GM12878 (cell line): ENCODE data around the gene HIRA. TPM values are rescaled to one million over a fixed set of nuclear protein-coding genes. Genes with fewer than 3 reads are reported as not detected.

Experiments
- ATAC-seq: fragments of 200-7000 bp; cut with Tn5 transposase; 3 replicates; pipeline ENCODE4 v1.9.1; 2020; ENCODE audit warnings: mild to moderate bottlenecking, moderate library complexity
- BruUV-seq: library from RNA; stranded (reverse); fragments of 400-500 nt; replicated peaks from 2 replicates; lab custom pipeline; 2021; lab: Mats Ljungman, UMichigan
- CTCF ChIA-PET: fragments of 300-600 bp; sonication (Branson Sonifier 250); formaldehyde crosslinking; extraction: SDS; loops from one replicate; lab custom pipeline; 2021; ENCODE audit warnings: inconsistent platforms; lab: Yijun Ruan, JAX
- POLR2A ChIA-PET: fragments of 350-600 bp; formaldehyde crosslinking; extraction: SDS; loops from one replicate; lab custom pipeline; 2021; ENCODE audit warnings: inconsistent platforms; lab: Charles Lee
- RAD21 ChIA-PET: fragments of 300-600 bp; sonication (Branson Sonifier 250); formaldehyde crosslinking; loops from one replicate; lab custom pipeline; 2023; ENCODE audit warnings: antibody characterized with exemption; ENCODE audit not compliant: unreplicated experiment; lab: Charles Lee
- SMC1A ChIA-PET: fragments of 300-600 bp; sonication (Branson Sonifier 250); formaldehyde crosslinking; loops from one replicate; lab custom pipeline; 2023; ENCODE audit not compliant: unreplicated experiment, uncharacterized antibody; lab: Charles Lee
- DNase-seq: peaks from one replicate; pipeline ENCODE4 v3.0.0-alpha.2; 2011; ENCODE audit warnings: low read depth, low spot score
- FAIRE-seq: peaks from 3 replicates; lab custom pipeline; 2011; peaks lifted over from hg19 to GRCh38; lab: Jason Lieb, UNC
- H2AFZ ChIP-seq: 2 replicates; pipeline ENCODE4 v1.6.0; 2011; ENCODE audit warnings: low read depth, low read length, control low read depth; ENCODE audit not compliant: control insufficient read depth
- H3K27ac ChIP-seq: 2 replicates; pipeline ENCODE4 v1.5.1; 2011; ENCODE audit warnings: control low read depth; ENCODE audit not compliant: control insufficient read depth, insufficient read depth
- H3K27me3 ChIP-seq, 2 experiments: replicated peaks in 1 of 2; 2 replicates each; pipeline versions ENCODE4 v1.6.0 to v1.6.1; 2011; ENCODE audit warnings: low read length in 1 of 2; ENCODE audit not compliant: control insufficient read depth in 2 of 2, insufficient read depth in 2 of 2
- H3K36me3 ChIP-seq, 2 experiments: 2 replicates each; pipeline ENCODE4 v1.5.1; 2011; ENCODE audit warnings: low read length in 1 of 2; ENCODE audit not compliant: control insufficient read depth in 2 of 2, insufficient read depth in 2 of 2
- H3K4me1 ChIP-seq: 2 replicates; pipeline ENCODE4 v1.6.1; 2011; ENCODE audit warnings: mild to moderate bottlenecking, low read length, moderate library complexity, mixed read lengths; ENCODE audit not compliant: control insufficient read depth, insufficient read depth
- H3K4me2 ChIP-seq: 2 replicates; pipeline ENCODE4 v1.6.0; 2011; ENCODE audit warnings: control low read depth; ENCODE audit not compliant: control insufficient read depth, insufficient read depth
- H3K4me3 ChIP-seq: fragments of 200-600 bp; sonication (generic); 2 replicates; pipeline ENCODE4 v1.5.1; 2016
- H3K79me2 ChIP-seq: 2 replicates; pipeline ENCODE4 v1.6.0; 2011; ENCODE audit warnings: low read length; ENCODE audit not compliant: control insufficient read depth, insufficient read depth
- H3K9ac ChIP-seq: 2 replicates; pipeline ENCODE4 v1.8.0; 2011; ENCODE audit warnings: low read length, control low read depth, mixed read lengths; ENCODE audit not compliant: control insufficient read depth, insufficient read depth
- H3K9me3 ChIP-seq: replicated peaks from 3 replicates; pipeline ENCODE4 v1.5.1; 2011; ENCODE audit warnings: mild to moderate bottlenecking, low read length; ENCODE audit not compliant: control insufficient read depth, insufficient read depth
- H4K20me1 ChIP-seq: 2 replicates; pipeline ENCODE4 v1.6.0; 2011; ENCODE audit not compliant: control insufficient read depth, insufficient read depth
- ESRRA ChIP-seq: IDR thresholded peaks from 2 replicates; pipeline ENCODE4 v1.6.1; 2012; ENCODE audit warnings: mild to moderate bottlenecking, low read length, improper control_type of control experiment
- IRF4 ChIP-seq: IDR thresholded peaks from 2 replicates; pipeline ENCODE4 v1.6.1; 2011; ENCODE audit warnings: low read depth, low read length
- NBN ChIP-seq: fragments of 450-650 bp; IDR thresholded peaks from 2 replicates; pipeline ENCODE4 v1.6.1; 2016
- NFYB ChIP-seq: IDR thresholded peaks from 2 replicates; pipeline ENCODE4 v1.6.1; 2011; ENCODE audit warnings: low read depth, mild to moderate bottlenecking, low read length, improper control_type of control experiment, moderate library complexity; ENCODE audit not compliant: insufficient read depth
- NR2F1 ChIP-seq: fragments of 450-650 bp; conservative IDR thresholded peaks from 2 replicates; pipeline ENCODE4 v1.6.1; 2017; ENCODE audit warnings: mild to moderate bottlenecking
- NRF1 ChIP-seq: conservative IDR thresholded peaks from 2 replicates; pipeline ENCODE4 v1.6.1; 2011; ENCODE audit warnings: mild to moderate bottlenecking, low read depth, low read length, improper control_type of control experiment
- SPI1 ChIP-seq: IDR thresholded peaks from 2 replicates; pipeline ENCODE4 v1.6.1; 2011; ENCODE audit warnings: low read depth, mild to moderate bottlenecking, low read length, moderate library complexity, borderline replicate concordance; ENCODE audit not compliant: insufficient read depth
- TCF12 ChIP-seq: IDR thresholded peaks from 2 replicates; pipeline ENCODE4 v1.6.1; 2011; ENCODE audit warnings: low read depth, mild to moderate bottlenecking, low read length
- ZNF24 ChIP-seq: fragments of 450-650 bp; IDR thresholded peaks from 2 replicates; pipeline ENCODE4 v1.6.1; 2017; ENCODE audit warnings: antibody characterized with exemption, mild to moderate bottlenecking
- ZNF384 ChIP-seq: IDR thresholded peaks from 2 replicates; pipeline ENCODE4 v1.6.1; 2012; ENCODE audit warnings: low read depth, mild to moderate bottlenecking, low read length, improper control_type of control experiment, borderline replicate concordance
- WGBS: methylation state at CpG from one replicate; pipeline ENCODE4 v1.1.6; 2016; ENCODE audit warnings: low lambda C conversion rate; ENCODE audit not compliant: insufficient replicate concordance, insufficient coverage; ENCODE audit errors: missing lambda C conversion rate; 5-methylcytosine and 5-hydroxymethylcytosine counted together
- in situ Hi-C: fragments of 300-500 bp; cut with MboI; formaldehyde crosslinking; loops from 9 replicates; pipeline ENCODE4 v1.14.3; 2018; ENCODE audit warnings: mixed read lengths
- intact Hi-C: fragments of 100-400 bp; cut with micrococcal nuclease; formaldehyde crosslinking; loops from one replicate; pipeline ENCODE4 v1.14.2; 2022; ENCODE audit not compliant: unreplicated experiment
- polyA plus RNA-seq, 11 experiments: library from polyadenylated mRNA; depleted of rRNA in 4 of 11; unstranded in 6 of 11; stranded (reverse) in 5 of 11; fragments of >200 nt; fragmentation: Nextera tagmentation in 4 of 11; fragmentation: Illumina TruSeq in 1 of 11; extraction: Ambion mirVana in 4 of 11; extraction: Trizol in 1 of 11; gene quantifications; 1 replicate in 1 of 11; 2 replicates in 10 of 11; pipeline versions ENCODE4 v1.2.1 to v1.2.3, GENCODE V29; 2011 to 2016; ENCODE audit warnings: inconsistent platforms in 2 of 11, missing spikeins in 2 of 11, low read depth in 1 of 11
- total RNA-seq, 4 experiments: library from RNA; depleted of rRNA in 3 of 4; stranded (reverse); fragments of >200 nt in 3 of 4; fragmentation: Illumina TruSeq in 1 of 4; extraction: Trizol in 1 of 4; gene quantifications; 2 replicates each; pipeline versions ENCODE4 v1.2.1 to v1.2.3, GENCODE V29; 2013 to 2021
- TF ChIP-seq, protein P1 (sequence below): IDR thresholded peaks from 2 replicates; pipeline ENCODE4 v1.6.1; 2011; ENCODE audit warnings: borderline replicate concordance, low read depth, mild to moderate bottlenecking, moderate library complexity, low read length; ENCODE audit not compliant: insufficient read depth, poor library complexity, severe bottlenecking
- TF ChIP-seq, protein P2 (sequence below): IDR thresholded peaks from 2 replicates; pipeline ENCODE4 v1.6.1; 2012; ENCODE audit warnings: mild to moderate bottlenecking, low read depth, low read length

The HIRA gene
- total and polyA plus RNA-seq, 10 of the 15 experiments (the other 5 are each of a cell fraction or from before 2014, with no cell fraction given): 0.34 to 32.7 (median 14.5) TPM

DNA sequence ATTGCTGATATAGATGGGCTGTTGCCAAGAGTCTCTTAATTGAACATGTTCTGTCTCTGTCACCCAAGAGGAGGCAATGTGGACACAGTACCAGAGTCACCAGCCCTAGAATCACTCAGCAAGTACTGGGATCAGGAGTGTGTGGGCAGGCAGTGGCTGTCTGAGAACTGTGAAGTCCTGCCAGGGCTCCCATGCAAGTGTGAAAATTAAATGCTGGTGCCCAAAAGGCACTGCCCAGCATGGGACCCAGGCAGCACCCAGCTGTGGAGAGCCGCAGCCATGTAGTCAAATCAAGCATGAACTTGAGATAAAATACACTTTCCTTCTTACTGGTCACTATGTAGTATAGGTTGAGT lies 19.9 kb downstream of the HIRA start:
- H2AFZ ChIP-seq: no peak overlapping the region
- peaks cover 13 to 28% of the 10 kb centered on the region in 2 experiments; a peak in 3 of 4 replicates for H3K36me3 ChIP-seq
- H3K4me3 ChIP-seq: no peak overlapping the region
- ChIA-PET POLR2A (no interaction called here), SMC1A (interaction anchor here (0.7 kb wide), 1 partner anchor 18 kb away, joined by 3 read pairs; no protein-coding TSS in a partner anchor), CTCF (no interaction called here), RAD21 (no interaction called here)
- H3K4me1 ChIP-seq: no peaks in the 10 kb centered on the region; the same call in 1 of the 2 replicates
- BruUV-seq: no TSS peak
- TF ChIP-seq ZNF24: no peak
- TF ChIP-seq NR2F1: no peak
- no peak for TF ChIP-seq IRF4
- TF ChIP-seq ESRRA: no peak
- TF ChIP-seq, protein P1, sequence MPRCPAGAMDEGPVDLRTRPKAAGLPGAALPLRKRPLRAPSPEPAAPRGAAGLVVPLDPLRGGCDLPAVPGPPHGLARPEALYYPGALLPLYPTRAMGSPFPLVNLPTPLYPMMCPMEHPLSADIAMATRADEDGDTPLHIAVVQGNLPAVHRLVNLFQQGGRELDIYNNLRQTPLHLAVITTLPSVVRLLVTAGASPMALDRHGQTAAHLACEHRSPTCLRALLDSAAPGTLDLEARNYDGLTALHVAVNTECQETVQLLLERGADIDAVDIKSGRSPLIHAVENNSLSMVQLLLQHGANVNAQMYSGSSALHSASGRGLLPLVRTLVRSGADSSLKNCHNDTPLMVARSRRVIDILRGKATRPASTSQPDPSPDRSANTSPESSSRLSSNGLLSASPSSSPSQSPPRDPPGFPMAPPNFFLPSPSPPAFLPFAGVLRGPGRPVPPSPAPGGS: no peak
- TF ChIP-seq NRF1: no peak
- TF ChIP-seq ZNF384: no peak
- no peak for TF ChIP-seq TCF12
- no peak for TF ChIP-seq NFYB
- TF ChIP-seq NBN: no peak
- TF ChIP-seq, protein P2, sequence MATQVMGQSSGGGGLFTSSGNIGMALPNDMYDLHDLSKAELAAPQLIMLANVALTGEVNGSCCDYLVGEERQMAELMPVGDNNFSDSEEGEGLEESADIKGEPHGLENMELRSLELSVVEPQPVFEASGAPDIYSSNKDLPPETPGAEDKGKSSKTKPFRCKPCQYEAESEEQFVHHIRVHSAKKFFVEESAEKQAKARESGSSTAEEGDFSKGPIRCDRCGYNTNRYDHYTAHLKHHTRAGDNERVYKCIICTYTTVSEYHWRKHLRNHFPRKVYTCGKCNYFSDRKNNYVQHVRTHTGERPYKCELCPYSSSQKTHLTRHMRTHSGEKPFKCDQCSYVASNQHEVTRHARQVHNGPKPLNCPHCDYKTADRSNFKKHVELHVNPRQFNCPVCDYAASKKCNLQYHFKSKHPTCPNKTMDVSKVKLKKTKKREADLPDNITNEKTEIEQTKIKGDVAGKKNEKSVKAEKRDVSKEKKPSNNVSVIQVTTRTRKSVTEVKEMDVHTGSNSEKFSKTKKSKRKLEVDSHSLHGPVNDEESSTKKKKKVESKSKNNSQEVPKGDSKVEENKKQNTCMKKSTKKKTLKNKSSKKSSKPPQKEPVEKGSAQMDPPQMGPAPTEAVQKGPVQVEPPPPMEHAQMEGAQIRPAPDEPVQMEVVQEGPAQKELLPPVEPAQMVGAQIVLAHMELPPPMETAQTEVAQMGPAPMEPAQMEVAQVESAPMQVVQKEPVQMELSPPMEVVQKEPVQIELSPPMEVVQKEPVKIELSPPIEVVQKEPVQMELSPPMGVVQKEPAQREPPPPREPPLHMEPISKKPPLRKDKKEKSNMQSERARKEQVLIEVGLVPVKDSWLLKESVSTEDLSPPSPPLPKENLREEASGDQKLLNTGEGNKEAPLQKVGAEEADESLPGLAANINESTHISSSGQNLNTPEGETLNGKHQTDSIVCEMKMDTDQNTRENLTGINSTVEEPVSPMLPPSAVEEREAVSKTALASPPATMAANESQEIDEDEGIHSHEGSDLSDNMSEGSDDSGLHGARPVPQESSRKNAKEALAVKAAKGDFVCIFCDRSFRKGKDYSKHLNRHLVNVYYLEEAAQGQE: no peak
- no peak for TF ChIP-seq SPI1
- ATAC-seq: no peak
- intact Hi-C loops (no loop called here), in situ Hi-C loops (no loop called here)
- no peaks in the 10 kb centered on the region for H4K20me1 ChIP-seq
- H3K27ac ChIP-seq: no peak overlapping the region
- H3K9ac ChIP-seq: no peak overlapping the region
- FAIRE-seq: no peak
- H3K79me2 ChIP-seq: peaks cover 30% of the 10 kb centered on the region
- no peak overlapping the region for H3K4me2 ChIP-seq
- H3K9me3 ChIP-seq: no peaks in the 10 kb centered on the region
- WGBS: 7% methylated on average over 1 of the region's 1 CpG
- no peaks in the 10 kb centered on the region for H3K27me3 ChIP-seq
- no peak for DNase-seq
